HepG2 (cell line): ENCODE data around the gene GMCL2. TPM values are rescaled to one million over a fixed set of nuclear protein-coding genes. Genes with fewer than 3 reads are reported as not detected.

Experiments
- ATAC-seq: fragments of 200-7000 bp; cut with Tn5 transposase; 3 replicates; pipeline ENCODE4 v1.9.1; 2020; ENCODE audit warnings: mild to moderate bottlenecking, moderate library complexity
- BruUV-seq: library from RNA; stranded (reverse); fragments of 400-500 nt; replicated peaks from 2 replicates; lab custom pipeline; 2021; lab: Mats Ljungman, UMichigan
- CTCF ChIA-PET: fragments of 300-600 bp; formaldehyde crosslinking; extraction: SDS; loops from one replicate; lab custom pipeline; 2021; ENCODE audit warnings: low total read pairs, inconsistent platforms, low intra/inter-chr PET ratio; lab: Yijun Ruan, JAX
- POLR2A ChIA-PET: fragments of 350-600 bp; sonication (Branson Sonifier 250); formaldehyde crosslinking; loops from one replicate; lab custom pipeline; 2020; ENCODE audit warnings: antibody characterized with exemption, inconsistent platforms; lab: Yijun Ruan, JAX
- DNase-seq: peaks from one replicate; pipeline ENCODE4 v3.0.0-alpha.2; 2015; ENCODE audit warnings: low spot score
- FAIRE-seq: peaks from 3 replicates; lab custom pipeline; 2011; peaks lifted over from hg19 to GRCh38; lab: Jason Lieb, UNC
- H2AFZ ChIP-seq: one replicate; pipeline ENCODE4 v1.6.1; 2011; ENCODE audit warnings: low read length, inconsistent platforms
- H3K27ac ChIP-seq: fragments of 300-600 bp; 3 replicates; pipeline ENCODE4 v1.8.0; 2011; ENCODE audit warnings: mixed run types, mild to moderate bottlenecking, mixed read lengths, low read length, inconsistent platforms; ENCODE audit not compliant: insufficient read depth; ENCODE audit errors: extremely low read length
- H3K27me3 ChIP-seq, 2 experiments: fragments of 200-600 bp in 1 of 2; 2 replicates in 1 of 2; 3 replicates in 1 of 2; pipeline versions ENCODE4 v1.6.0 to v1.8.0; 2011; ENCODE audit warnings: low read length in 2 of 2, mild to moderate bottlenecking in 2 of 2, moderate library complexity in 2 of 2, inconsistent platforms in 1 of 2; ENCODE audit not compliant: insufficient read depth in 2 of 2, control insufficient read depth in 1 of 2
- H3K36me3 ChIP-seq, 2 experiments: fragments of 200-600 bp in 1 of 2; replicated peaks in 1 of 2; 2 replicates in 1 of 2; 3 replicates in 1 of 2; pipeline versions ENCODE4 v1.5.1 to v1.8.0; 2011; ENCODE audit warnings: low read length in 2 of 2, inconsistent platforms in 1 of 2; ENCODE audit not compliant: insufficient read depth in 2 of 2, control insufficient read depth in 1 of 2
- H3K4me1 ChIP-seq: 2 replicates; pipeline ENCODE4 v1.5.1; 2012; ENCODE audit warnings: low read length, inconsistent platforms; ENCODE audit not compliant: insufficient read depth
- H3K4me2 ChIP-seq: 2 replicates; pipeline ENCODE4 v1.6.0; 2011; ENCODE audit warnings: low read depth, low read length, inconsistent platforms
- H3K4me3 ChIP-seq, 3 experiments: fragments of 200-600 bp in 1 of 3; sonication (generic), shearing (Covaris generic) in 1 of 3; replicated peaks in 1 of 3; 2 replicates each; pipeline ENCODE4 v1.5.1; 2011 to 2016; ENCODE audit warnings: low read length in 3 of 3, inconsistent platforms in 2 of 3, low read depth in 2 of 3, mild to moderate bottlenecking in 2 of 3, control low read depth in 1 of 3, mixed read lengths in 1 of 3; ENCODE audit not compliant: insufficient read depth in 1 of 3
- H3K79me2 ChIP-seq: one replicate; pipeline ENCODE4 v1.6.1; 2011; ENCODE audit warnings: low read length, inconsistent platforms; ENCODE audit not compliant: insufficient read depth
- H3K9ac ChIP-seq: 2 replicates; pipeline ENCODE4 v1.6.0; 2011; ENCODE audit warnings: mild to moderate bottlenecking, low read depth, low read length, inconsistent platforms; ENCODE audit not compliant: insufficient read depth
- H3K9me3 ChIP-seq: 2 replicates; pipeline ENCODE4 v1.5.1; 2012; ENCODE audit warnings: mild to moderate bottlenecking, low read length
- H4K20me1 ChIP-seq: 2 replicates; pipeline ENCODE4 v1.6.0; 2011; ENCODE audit warnings: inconsistent platforms, mild to moderate bottlenecking, low read length, moderate library complexity; ENCODE audit not compliant: insufficient read depth
- HNRNPH1 ChIP-seq: fragments of 200-400 bp; formaldehyde crosslinking; optimal IDR thresholded peaks from 2 replicates; pipeline ENCODE3; 2017; ENCODE audit warnings: mild to moderate bottlenecking, low read depth, low read length
- NFYC ChIP-seq: IDR thresholded peaks from 2 replicates; pipeline ENCODE4 v1.6.1; 2016; ENCODE audit warnings: missing genetic modification reagents, missing compliant biosample characterization
- RBM22 ChIP-seq: fragments of 200-400 bp; formaldehyde crosslinking; optimal IDR thresholded peaks from 2 replicates; pipeline ENCODE3; 2017; ENCODE audit warnings: mild to moderate bottlenecking, low read length, moderate library complexity
- ZNF333 ChIP-seq: sonication (generic); formaldehyde crosslinking; IDR thresholded peaks from 2 replicates; pipeline ENCODE4 v1.4.0; 2020; ENCODE audit warnings: mild to moderate bottlenecking, missing genetic modification reagents, borderline replicate concordance
- ZNF891 ChIP-seq: sonication (generic); formaldehyde crosslinking; IDR thresholded peaks from 2 replicates; pipeline ENCODE4 v1.5.0; 2020; ENCODE audit warnings: mild to moderate bottlenecking, missing genetic modification reagents
- WGBS: methylation state at CpG from one replicate; pipeline ENCODE4 v1.1.6; 2017; ENCODE audit warnings: low lambda C conversion rate; 5-methylcytosine and 5-hydroxymethylcytosine counted together
- in situ Hi-C: cut with HindIII; loops from 2 replicates; pipeline ENCODE4 v1.10.0; 2017; ENCODE audit warnings: low pct_unique_long_range_greater_than_20kb; ENCODE audit not compliant: extremely low pct_ligation_motif_present
- intact Hi-C: fragments of 100-400 bp; cut with micrococcal nuclease; formaldehyde crosslinking; loops from one replicate; pipeline ENCODE4 v1.10.0; 2022; ENCODE audit not compliant: unreplicated experiment
- polyA plus RNA-seq, 8 experiments: library from polyadenylated mRNA; depleted of rRNA in 3 of 8; stranded (reverse) in 7 of 8; unstranded in 1 of 8; fragments of >200 nt; fragmentation: Illumina TruSeq in 4 of 8; extraction: Trizol in 4 of 8; gene quantifications; 2 replicates each; pipeline versions ENCODE4 v1.2.1 to v1.2.3, GENCODE V29; 2011 to 2016; ENCODE audit warnings: low read depth in 4 of 8, missing spikeins in 1 of 8, mixed read lengths in 1 of 8; ENCODE audit not compliant: insufficient read depth in 1 of 8
- total RNA-seq, 5 experiments: library from RNA; depleted of rRNA; stranded (reverse); fragments of >200 nt; fragmentation: Illumina TruSeq; extraction: Trizol; gene quantifications; 2 replicates each; pipeline ENCODE4 v1.2.3, GENCODE V29; 2016; ENCODE audit warnings: low read depth in 1 of 5
- TF ChIP-seq, protein P1 (sequence below): sonication (generic); formaldehyde crosslinking; IDR thresholded peaks from 2 replicates; pipeline ENCODE4 v1.4.0; 2020; ENCODE audit warnings: mild to moderate bottlenecking, missing genetic modification reagents, borderline replicate concordance
- TF ChIP-seq, protein P2 (sequence below): sonication (generic); formaldehyde crosslinking; IDR thresholded peaks from 2 replicates; pipeline ENCODE4 v1.4.0; 2020; ENCODE audit warnings: missing genetic modification reagents, borderline replicate concordance

The GMCL2 gene
- total and polyA plus RNA-seq, 2 of the 13 experiments (the other 11 are each of a cell fraction or from before 2014, with no cell fraction given): 0.03 TPM; not detected in 1

DNA sequence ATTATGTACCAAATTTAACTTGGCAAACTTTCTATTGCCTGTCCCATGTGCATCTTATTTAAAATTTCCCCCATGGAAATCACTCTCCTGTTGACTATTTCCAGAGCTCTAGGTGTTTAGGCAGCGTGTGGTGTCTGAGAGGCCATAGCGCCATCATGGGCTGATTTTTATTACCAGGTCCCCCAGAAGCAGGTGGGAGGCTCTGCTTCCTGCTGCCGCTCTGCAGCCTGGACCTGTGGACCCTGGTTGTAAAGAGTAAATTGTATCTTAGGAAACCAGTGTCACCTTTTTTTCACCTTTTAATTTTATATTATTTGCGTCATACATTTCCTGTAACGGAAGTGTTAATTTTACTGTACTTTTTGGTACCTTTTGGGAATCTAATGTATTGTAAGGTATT is 23.5 kb upstream of the GMCL2 start:
- no peak for FAIRE-seq
- peaks cover 46% of the 10 kb centered on the region for H3K4me1 ChIP-seq
- H3K27me3 ChIP-seq: no peaks in the 10 kb centered on the region; a peak in 1 of 5 replicates
- in situ Hi-C loops (no loop called here), intact Hi-C loops (no loop called here)
- peaks cover 20 to 97% of the 10 kb centered on the region in 2 experiments for H3K36me3 ChIP-seq
- H3K9me3 ChIP-seq: no peaks in the 10 kb centered on the region
- 98% methylated on average over 5 of the region's 5 CpGs for WGBS
- TF ChIP-seq NFYC (CRISPR knock-in tag) (no peak), HNRNPH1 (no peak), ZNF333 (CRISPR knock-in tag) (no peak), RBM22 (no peak), ZNF891 (CRISPR knock-in tag) (no peak)
- TF ChIP-seq, protein P1, sequence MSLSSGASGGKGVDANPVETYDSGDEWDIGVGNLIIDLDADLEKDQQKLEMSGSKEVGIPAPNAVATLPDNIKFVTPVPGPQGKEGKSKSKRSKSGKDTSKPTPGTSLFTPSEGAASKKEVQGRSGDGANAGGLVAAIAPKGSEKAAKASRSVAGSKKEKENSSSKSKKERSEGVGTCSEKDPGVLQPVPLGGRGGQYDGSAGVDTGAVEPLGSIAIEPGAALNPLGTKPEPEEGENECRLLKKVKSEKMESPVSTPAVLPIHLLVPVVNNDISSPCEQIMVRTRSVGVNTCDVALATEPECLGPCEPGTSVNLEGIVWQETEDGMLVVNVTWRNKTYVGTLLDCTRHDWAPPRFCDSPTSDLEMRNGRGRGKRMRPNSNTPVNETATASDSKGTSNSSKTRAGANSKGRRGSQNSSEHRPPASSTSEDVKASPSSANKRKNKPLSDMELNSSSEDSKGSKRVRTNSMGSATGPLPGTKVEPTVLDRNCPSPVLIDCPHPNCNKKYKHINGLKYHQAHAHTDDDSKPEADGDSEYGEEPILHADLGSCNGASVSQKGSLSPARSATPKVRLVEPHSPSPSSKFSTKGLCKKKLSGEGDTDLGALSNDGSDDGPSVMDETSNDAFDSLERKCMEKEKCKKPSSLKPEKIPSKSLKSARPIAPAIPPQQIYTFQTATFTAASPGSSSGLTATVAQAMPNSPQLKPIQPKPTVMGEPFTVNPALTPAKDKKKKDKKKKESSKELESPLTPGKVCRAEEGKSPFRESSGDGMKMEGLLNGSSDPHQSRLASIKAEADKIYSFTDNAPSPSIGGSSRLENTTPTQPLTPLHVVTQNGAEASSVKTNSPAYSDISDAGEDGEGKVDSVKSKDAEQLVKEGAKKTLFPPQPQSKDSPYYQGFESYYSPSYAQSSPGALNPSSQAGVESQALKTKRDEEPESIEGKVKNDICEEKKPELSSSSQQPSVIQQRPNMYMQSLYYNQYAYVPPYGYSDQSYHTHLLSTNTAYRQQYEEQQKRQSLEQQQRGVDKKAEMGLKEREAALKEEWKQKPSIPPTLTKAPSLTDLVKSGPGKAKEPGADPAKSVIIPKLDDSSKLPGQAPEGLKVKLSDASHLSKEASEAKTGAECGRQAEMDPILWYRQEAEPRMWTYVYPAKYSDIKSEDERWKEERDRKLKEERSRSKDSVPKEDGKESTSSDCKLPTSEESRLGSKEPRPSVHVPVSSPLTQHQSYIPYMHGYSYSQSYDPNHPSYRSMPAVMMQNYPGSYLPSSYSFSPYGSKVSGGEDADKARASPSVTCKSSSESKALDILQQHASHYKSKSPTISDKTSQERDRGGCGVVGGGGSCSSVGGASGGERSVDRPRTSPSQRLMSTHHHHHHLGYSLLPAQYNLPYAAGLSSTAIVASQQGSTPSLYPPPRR (CRISPR knock-in tag): no peak
- TF ChIP-seq, protein P2, sequence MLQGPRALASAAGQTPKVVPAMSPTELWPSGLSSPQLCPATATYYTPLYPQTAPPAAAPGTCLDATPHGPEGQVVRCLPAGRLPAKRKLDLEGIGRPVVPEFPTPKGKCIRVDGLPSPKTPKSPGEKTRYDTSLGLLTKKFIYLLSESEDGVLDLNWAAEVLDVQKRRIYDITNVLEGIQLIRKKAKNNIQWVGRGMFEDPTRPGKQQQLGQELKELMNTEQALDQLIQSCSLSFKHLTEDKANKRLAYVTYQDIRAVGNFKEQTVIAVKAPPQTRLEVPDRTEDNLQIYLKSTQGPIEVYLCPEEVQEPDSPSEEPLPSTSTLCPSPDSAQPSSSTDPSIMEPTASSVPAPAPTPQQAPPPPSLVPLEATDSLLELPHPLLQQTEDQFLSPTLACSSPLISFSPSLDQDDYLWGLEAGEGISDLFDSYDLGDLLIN (CRISPR knock-in tag): no peak
- no TSS peak for BruUV-seq
- H3K27ac ChIP-seq: no peak overlapping the region
- CTCF ChIA-PET: no interaction called here
- no peak for DNase-seq
- H3K4me3 ChIP-seq: no peak overlapping the region
- no peak for ATAC-seq
- H2AFZ ChIP-seq: no peak overlapping the region
- H3K4me2 ChIP-seq: no peak overlapping the region
- POLR2A ChIA-PET: interaction anchor here (1.6 kb wide), 1 partner anchor 20 kb away, joined by 5 read pairs; no protein-coding TSS in a partner anchor
- H3K9ac ChIP-seq: no peak overlapping the region
- peaks cover 22% of the 10 kb centered on the region for H3K79me2 ChIP-seq
- H4K20me1 ChIP-seq: peaks cover 33% of the 10 kb centered on the region
